Panc1 (cell line): Measurements from ENCODE around the gene MAEA. TPM values are rescaled to one million over a fixed set of nuclear protein-coding genes. Genes with fewer than 3 reads are reported as not detected.

Experiments used
- ATAC-seq: fragments of 200-7000 bp; cut with Tn5 transposase; 2 replicates; pipeline ENCODE4 v1.9.1; 2020; ENCODE audit warnings: mild to moderate bottlenecking, moderate library complexity
- BruUV-seq: library from RNA; stranded (reverse); fragments of 400-500 nt; replicated peaks from 2 replicates; lab custom pipeline; 2021; lab: Mats Ljungman, UMichigan
- CTCF ChIA-PET: fragments of 300-600 bp; sonication (Branson Sonifier 250); formaldehyde crosslinking; loops from one replicate; lab custom pipeline; 2022; ENCODE audit warnings: antibody characterized with exemption; lab: Charles Lee
- POLR2A ChIA-PET: fragments of 300-600 bp; sonication (Branson Sonifier 250); formaldehyde crosslinking; loops from one replicate; lab custom pipeline; 2022; ENCODE audit warnings: antibody characterized with exemption; lab: Charles Lee
- DNase-seq: peaks from one replicate; pipeline ENCODE4 v3.0.0-alpha.2; 2010; ENCODE audit warnings: low read depth, low spot score
- H3K27ac ChIP-seq: 2 replicates; pipeline ENCODE4 v1.5.1; 2011; ENCODE audit warnings: mild to moderate bottlenecking, low read length, inconsistent platforms
- H3K27me3 ChIP-seq: fragments of 200-500 bp; sonication (Bioruptor generic); 2 replicates; pipeline ENCODE4 v1.6.0; 2014; ENCODE audit warnings: low read length, inconsistent platforms; ENCODE audit not compliant: control insufficient read depth, insufficient read depth
- H3K36me3 ChIP-seq: fragments of 200-500 bp; sonication (Bioruptor generic); 2 replicates; pipeline ENCODE4 v1.5.1; 2014; ENCODE audit warnings: inconsistent platforms, mild to moderate bottlenecking, low read length, moderate library complexity; ENCODE audit not compliant: control insufficient read depth, insufficient read depth
- H3K4me1 ChIP-seq: 2 replicates; pipeline ENCODE4 v1.5.1; 2011; ENCODE audit warnings: inconsistent platforms, mild to moderate bottlenecking, low read length, moderate library complexity; ENCODE audit not compliant: control insufficient read depth, insufficient read depth
- H3K4me3 ChIP-seq, 2 experiments: 2 replicates each; pipeline ENCODE4 v1.5.1; 2011 to 2012; ENCODE audit warnings: low read depth in 2 of 2, low read length in 2 of 2, mild to moderate bottlenecking in 2 of 2, inconsistent platforms in 1 of 2, moderate library complexity in 1 of 2
- H3K9me3 ChIP-seq: fragments of 200-500 bp; sonication (Bioruptor generic); 2 replicates; pipeline ENCODE4 v1.5.1; 2014; ENCODE audit warnings: low read depth, mild to moderate bottlenecking, inconsistent platforms, low read length, moderate library complexity; ENCODE audit not compliant: control insufficient read depth, insufficient read depth
- POLR2AphosphoS5 ChIP-seq: IDR thresholded peaks from 2 replicates; pipeline ENCODE4 v1.6.1; 2012; ENCODE audit warnings: mild to moderate bottlenecking, low read depth, low read length, moderate library complexity
- SIN3A ChIP-seq: IDR thresholded peaks from 2 replicates; pipeline ENCODE4 v1.6.1; 2012; ENCODE audit warnings: low read depth, mild to moderate bottlenecking, low read length, moderate library complexity, borderline replicate concordance; ENCODE audit not compliant: insufficient read depth
- TCF7L2 ChIP-seq: IDR thresholded peaks from 2 replicates; pipeline ENCODE4 v1.6.1; 2011; ENCODE audit warnings: mild to moderate bottlenecking, low read depth, low read length, inconsistent platforms
- in situ Hi-C: cut with HindIII; loops from 2 replicates; pipeline ENCODE4 v1.10.0; 2016; ENCODE audit warnings: low sequenced_read_pairs, low pct_unique_long_range_greater_than_20kb
- intact Hi-C: fragments of 100-400 bp; cut with micrococcal nuclease; formaldehyde crosslinking; loops from one replicate; pipeline ENCODE4 v1.10.0; 2022; ENCODE audit not compliant: unreplicated experiment
- total RNA-seq: library from RNA; stranded (reverse); gene quantifications from one replicate; pipeline ENCODE4 v1.2.1, GENCODE V29; 2021; ENCODE audit not compliant: unreplicated experiment
- TF ChIP-seq, protein P1 (sequence below), 2 experiments: IDR thresholded peaks; 2 replicates each; pipeline ENCODE4 v1.6.1; 2011 to 2012; ENCODE audit warnings: low read depth in 2 of 2, control low read depth in 1 of 2, low read length in 1 of 2, mild to moderate bottlenecking in 1 of 2, moderate library complexity in 1 of 2; ENCODE audit not compliant: insufficient read depth in 1 of 2
- TF ChIP-seq, protein P2 (sequence below): fragments of 450-650 bp; IDR thresholded peaks from 2 replicates; pipeline ENCODE4 v1.5.1; 2017; ENCODE audit warnings: mild to moderate bottlenecking

Gene MAEA
- total RNA-seq, 1 experiment from 2014 or later = 62.3 TPM

DNA sequence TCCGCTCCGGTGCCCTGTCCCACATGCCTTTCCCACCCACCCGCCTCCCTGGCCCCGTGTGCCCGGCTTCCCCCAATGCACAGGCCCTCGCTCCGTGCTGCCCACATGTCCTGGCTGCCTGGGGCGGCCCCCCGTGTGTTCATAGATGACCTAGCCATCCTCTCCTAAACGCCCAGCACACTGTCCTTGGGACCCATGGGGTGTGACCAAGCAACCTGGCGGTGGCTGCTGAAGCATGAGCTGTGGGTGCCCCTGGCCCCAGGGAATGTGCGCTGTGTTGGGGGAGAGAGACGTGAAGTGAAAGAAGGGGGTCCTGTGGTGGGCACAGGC is 28.3 kb downstream of the MAEA start:
- H3K4me1 ChIP-seq = no peaks in the 10 kb centered on the region
- in situ Hi-C loops = no loop called here
- no peaks in the 10 kb centered on the region for H3K9me3 ChIP-seq
- H3K27me3 ChIP-seq = no peaks in the 10 kb centered on the region
- BruUV-seq = no TSS peak
- CTCF ChIA-PET = no interaction called here
- TF ChIP-seq, protein P1, sequence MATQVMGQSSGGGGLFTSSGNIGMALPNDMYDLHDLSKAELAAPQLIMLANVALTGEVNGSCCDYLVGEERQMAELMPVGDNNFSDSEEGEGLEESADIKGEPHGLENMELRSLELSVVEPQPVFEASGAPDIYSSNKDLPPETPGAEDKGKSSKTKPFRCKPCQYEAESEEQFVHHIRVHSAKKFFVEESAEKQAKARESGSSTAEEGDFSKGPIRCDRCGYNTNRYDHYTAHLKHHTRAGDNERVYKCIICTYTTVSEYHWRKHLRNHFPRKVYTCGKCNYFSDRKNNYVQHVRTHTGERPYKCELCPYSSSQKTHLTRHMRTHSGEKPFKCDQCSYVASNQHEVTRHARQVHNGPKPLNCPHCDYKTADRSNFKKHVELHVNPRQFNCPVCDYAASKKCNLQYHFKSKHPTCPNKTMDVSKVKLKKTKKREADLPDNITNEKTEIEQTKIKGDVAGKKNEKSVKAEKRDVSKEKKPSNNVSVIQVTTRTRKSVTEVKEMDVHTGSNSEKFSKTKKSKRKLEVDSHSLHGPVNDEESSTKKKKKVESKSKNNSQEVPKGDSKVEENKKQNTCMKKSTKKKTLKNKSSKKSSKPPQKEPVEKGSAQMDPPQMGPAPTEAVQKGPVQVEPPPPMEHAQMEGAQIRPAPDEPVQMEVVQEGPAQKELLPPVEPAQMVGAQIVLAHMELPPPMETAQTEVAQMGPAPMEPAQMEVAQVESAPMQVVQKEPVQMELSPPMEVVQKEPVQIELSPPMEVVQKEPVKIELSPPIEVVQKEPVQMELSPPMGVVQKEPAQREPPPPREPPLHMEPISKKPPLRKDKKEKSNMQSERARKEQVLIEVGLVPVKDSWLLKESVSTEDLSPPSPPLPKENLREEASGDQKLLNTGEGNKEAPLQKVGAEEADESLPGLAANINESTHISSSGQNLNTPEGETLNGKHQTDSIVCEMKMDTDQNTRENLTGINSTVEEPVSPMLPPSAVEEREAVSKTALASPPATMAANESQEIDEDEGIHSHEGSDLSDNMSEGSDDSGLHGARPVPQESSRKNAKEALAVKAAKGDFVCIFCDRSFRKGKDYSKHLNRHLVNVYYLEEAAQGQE (IDR thresholded peaks at IDR 0.05; ENCODE audit: insufficient read depth in 1 of 2, low read depth in 2 of 2, low read length in 1 of 2) = no peak
- no peak for TF ChIP-seq TCF7L2
- POLR2A ChIA-PET = no interaction called here
- H3K4me3 ChIP-seq = no peak overlapping the region
- no peaks in the 10 kb centered on the region for H3K36me3 ChIP-seq
- no peak for ATAC-seq
- no peak for DNase-seq
- intact Hi-C loops = no loop called here
- no peak overlapping the region for H3K27ac ChIP-seq

DNA sequence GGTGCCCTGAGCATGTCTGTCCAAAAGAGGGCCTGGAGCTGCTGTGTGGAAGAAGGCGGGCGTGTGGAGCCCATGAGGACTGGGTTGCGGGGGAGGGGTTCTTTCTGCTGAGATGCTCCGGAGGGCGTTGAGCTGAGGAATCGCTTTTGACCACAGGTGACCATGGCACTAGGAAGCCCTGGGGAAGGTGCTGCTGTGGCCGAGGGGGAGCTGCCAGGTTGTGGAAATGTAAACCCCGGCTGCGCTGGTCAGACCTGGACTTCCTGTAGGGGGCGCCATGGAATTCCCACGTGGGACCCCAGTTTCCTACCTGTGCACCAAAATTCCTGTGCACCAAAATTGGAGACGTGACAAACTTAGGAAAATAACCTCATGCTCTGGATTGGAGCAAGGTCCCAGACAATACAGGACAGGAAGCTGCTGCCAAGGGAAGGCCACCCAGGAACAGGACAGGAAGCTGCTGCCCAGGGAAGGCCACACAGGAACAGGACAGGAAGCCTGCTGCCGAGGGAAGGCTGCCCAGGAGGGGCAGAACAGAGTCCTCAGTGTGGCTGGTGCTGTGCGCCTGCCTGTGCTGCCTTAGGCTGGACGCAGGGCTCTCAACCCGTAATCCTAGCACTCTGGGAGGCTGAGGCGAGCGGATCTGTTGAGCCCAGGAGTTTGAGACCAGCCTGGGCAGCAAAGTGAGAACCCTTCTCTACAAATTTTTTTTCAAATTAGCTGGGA is 29.0 kb downstream of the MAEA start:
- Histone ChIP-seq H3K27ac (no peak overlapping the region), H3K36me3 (no peaks in the 10 kb centered on the region), H3K4me3 (no peak overlapping the region), H3K9me3 (no peaks in the 10 kb centered on the region), H3K4me1 (no peaks in the 10 kb centered on the region), H3K27me3 (no peaks in the 10 kb centered on the region)
- intact Hi-C loops (no loop called here), in situ Hi-C loops (no loop called here)
- POLR2A ChIA-PET = no interaction called here
- TF ChIP-seq POLR2AphosphoS5 (no peak), TCF7L2 (no peak), SIN3A (no peak)
- TF ChIP-seq, protein P2, sequence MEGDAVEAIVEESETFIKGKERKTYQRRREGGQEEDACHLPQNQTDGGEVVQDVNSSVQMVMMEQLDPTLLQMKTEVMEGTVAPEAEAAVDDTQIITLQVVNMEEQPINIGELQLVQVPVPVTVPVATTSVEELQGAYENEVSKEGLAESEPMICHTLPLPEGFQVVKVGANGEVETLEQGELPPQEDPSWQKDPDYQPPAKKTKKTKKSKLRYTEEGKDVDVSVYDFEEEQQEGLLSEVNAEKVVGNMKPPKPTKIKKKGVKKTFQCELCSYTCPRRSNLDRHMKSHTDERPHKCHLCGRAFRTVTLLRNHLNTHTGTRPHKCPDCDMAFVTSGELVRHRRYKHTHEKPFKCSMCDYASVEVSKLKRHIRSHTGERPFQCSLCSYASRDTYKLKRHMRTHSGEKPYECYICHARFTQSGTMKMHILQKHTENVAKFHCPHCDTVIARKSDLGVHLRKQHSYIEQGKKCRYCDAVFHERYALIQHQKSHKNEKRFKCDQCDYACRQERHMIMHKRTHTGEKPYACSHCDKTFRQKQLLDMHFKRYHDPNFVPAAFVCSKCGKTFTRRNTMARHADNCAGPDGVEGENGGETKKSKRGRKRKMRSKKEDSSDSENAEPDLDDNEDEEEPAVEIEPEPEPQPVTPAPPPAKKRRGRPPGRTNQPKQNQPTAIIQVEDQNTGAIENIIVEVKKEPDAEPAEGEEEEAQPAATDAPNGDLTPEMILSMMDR = no peak; the same call in 1 of the 2 replicates
- TF ChIP-seq, protein P1 (IDR thresholded peaks at IDR 0.05; ENCODE audit: insufficient read depth in 1 of 2, low read depth in 2 of 2, low read length in 1 of 2) = no peak
- DNase-seq (no peak), ATAC-seq (no peak)
- BruUV-seq = no TSS peak
- CTCF ChIA-PET = no interaction called here
